HEK293 (cell line): ENCODE measurements around the gene TTC34.

Source experiments
- CTCF ChIA-PET: fragments of 350-600 bp; formaldehyde crosslinking; extraction: SDS; loops from one replicate; lab custom pipeline; 2021; ENCODE audit warnings: antibody characterized with exemption; lab: Yijun Ruan, JAX
- POLR2A ChIA-PET: fragments of 300-600 bp; formaldehyde crosslinking; extraction: SDS; loops from one replicate; lab custom pipeline; 2020; ENCODE audit warnings: antibody characterized with exemption, inconsistent platforms; lab: Yijun Ruan, JAX
- H3K27ac ChIP-seq: fragments of 200-500 bp; sonication (Bioruptor generic); 2 replicates; pipeline ENCODE4 v1.5.1; 2014; ENCODE audit warnings: low read depth, low read length, control low read depth, inconsistent platforms; ENCODE audit errors: extremely low read depth
- H3K36me3 ChIP-seq, 2 experiments: fragments of 200-500 bp in 1 of 2; sonication (Bioruptor generic) in 1 of 2; 1 replicate in 1 of 2; 2 replicates in 1 of 2; pipeline ENCODE4 v1.5.1; 2014 to 2017; ENCODE audit warnings: inconsistent platforms in 2 of 2, low read length in 2 of 2; ENCODE audit not compliant: control insufficient read depth in 2 of 2, insufficient read depth in 1 of 2
- H3K4me1 ChIP-seq: fragments of 200-500 bp; sonication (Bioruptor generic); 2 replicates; pipeline ENCODE4 v1.5.1; 2014; ENCODE audit warnings: mild to moderate bottlenecking, low read length, inconsistent platforms; ENCODE audit not compliant: control insufficient read depth, insufficient read depth
- H3K4me3 ChIP-seq: 2 replicates; pipeline ENCODE4 v1.5.1; 2011; ENCODE audit warnings: low read depth, mild to moderate bottlenecking, control low read depth, low read length, moderate library complexity
- H3K9me3 ChIP-seq: fragments of 200-500 bp; sonication (Bioruptor generic); 2 replicates; pipeline ENCODE4 v1.5.1; 2014; ENCODE audit warnings: low read depth, low read length, inconsistent platforms; ENCODE audit not compliant: control insufficient read depth, insufficient read depth
- BCL11A ChIP-seq: fragments of 450-650 bp; formaldehyde crosslinking; IDR thresholded peaks from 2 replicates; pipeline ENCODE4 v1.5.1; 2016; ENCODE audit warnings: low read depth, missing biosample characterization, missing genetic modification characterization
- CTCF ChIP-seq: fragments of 450-650 bp; formaldehyde crosslinking; IDR thresholded peaks from 2 replicates; pipeline ENCODE4 v1.5.1; 2016; ENCODE audit warnings: missing biosample characterization, missing genetic modification characterization
- ELK4 ChIP-seq: IDR thresholded peaks from 2 replicates; pipeline ENCODE4 v1.6.1; 2011; ENCODE audit warnings: mild to moderate bottlenecking, low read depth, low read length, borderline replicate concordance
- HOXA7 ChIP-seq: sonication (generic); formaldehyde crosslinking; IDR thresholded peaks from 2 replicates; pipeline ENCODE4 v1.8.1; 2022; ENCODE audit warnings: missing genetic modification reagents, borderline replicate concordance
- KLF1 ChIP-seq: fragments of 450-650 bp; formaldehyde crosslinking; IDR thresholded peaks from 2 replicates; pipeline ENCODE4 v1.5.1; 2016; ENCODE audit warnings: missing biosample characterization, missing genetic modification characterization
- KLF16 ChIP-seq: fragments of 450-650 bp; formaldehyde crosslinking; IDR thresholded peaks from 2 replicates; pipeline ENCODE4 v1.5.1; 2017; ENCODE audit warnings: missing biosample characterization, missing genetic modification characterization
- MYNN ChIP-seq: fragments of 450-650 bp; formaldehyde crosslinking; IDR thresholded peaks from 2 replicates; pipeline ENCODE4 v1.5.1; 2016; ENCODE audit warnings: missing biosample characterization, missing genetic modification characterization, borderline replicate concordance
- MZF1 ChIP-seq: fragments of 450-650 bp; formaldehyde crosslinking; IDR thresholded peaks from 2 replicates; pipeline ENCODE4 v1.5.1; 2017; ENCODE audit warnings: missing biosample characterization, missing genetic modification characterization, borderline replicate concordance
- PRDM6 ChIP-seq: fragments of 450-650 bp; formaldehyde crosslinking; IDR thresholded peaks from 2 replicates; pipeline ENCODE4 v1.5.1; 2017; ENCODE audit warnings: missing biosample characterization, missing genetic modification characterization
- SCRT2 ChIP-seq: fragments of 450-650 bp; formaldehyde crosslinking; IDR thresholded peaks from 2 replicates; pipeline ENCODE4 v1.5.1; 2016; ENCODE audit warnings: missing biosample characterization, missing genetic modification characterization
- TRIM28 ChIP-seq: IDR thresholded peaks from 2 replicates; pipeline ENCODE4 v1.6.1; 2011; ENCODE audit warnings: low read length, control low read depth, borderline replicate concordance
- ZNF140 ChIP-seq: fragments of 450-650 bp; formaldehyde crosslinking; IDR thresholded peaks from 2 replicates; pipeline ENCODE4 v1.5.1; 2016; ENCODE audit warnings: missing biosample characterization, missing genetic modification characterization
- ZNF146 ChIP-seq: fragments of 450-650 bp; formaldehyde crosslinking; IDR thresholded peaks from 2 replicates; pipeline ENCODE4 v1.5.1; 2016; ENCODE audit warnings: missing biosample characterization, missing genetic modification characterization
- ZNF202 ChIP-seq: fragments of 450-650 bp; formaldehyde crosslinking; IDR thresholded peaks from 2 replicates; pipeline ENCODE4 v1.5.1; 2016; ENCODE audit warnings: missing biosample characterization, missing genetic modification characterization, borderline replicate concordance
- ZNF223 ChIP-seq: fragments of 450-650 bp; formaldehyde crosslinking; IDR thresholded peaks from 2 replicates; pipeline ENCODE4 v1.5.1; 2016; ENCODE audit warnings: missing biosample characterization, missing genetic modification characterization
- ZNF24 ChIP-seq: fragments of 450-650 bp; formaldehyde crosslinking; IDR thresholded peaks from 2 replicates; pipeline ENCODE4 v1.5.1; 2016; ENCODE audit warnings: missing biosample characterization, missing genetic modification characterization
- ZNF280C ChIP-seq: fragments of 450-650 bp; formaldehyde crosslinking; IDR thresholded peaks from 2 replicates; pipeline ENCODE4 v1.5.1; 2016; ENCODE audit warnings: missing biosample characterization, missing genetic modification characterization
- ZNF335 ChIP-seq: fragments of 450-650 bp; formaldehyde crosslinking; conservative IDR thresholded peaks from 2 replicates; pipeline ENCODE4 v1.5.1; 2016; ENCODE audit warnings: missing biosample characterization, missing genetic modification characterization
- ZNF426 ChIP-seq: fragments of 450-650 bp; formaldehyde crosslinking; IDR thresholded peaks from 2 replicates; pipeline ENCODE4 v1.5.1; 2017; ENCODE audit warnings: missing biosample characterization, missing genetic modification characterization, mild to moderate bottlenecking, inconsistent platforms, moderate library complexity
- ZNF510 ChIP-seq: fragments of 450-650 bp; formaldehyde crosslinking; IDR thresholded peaks from 2 replicates; pipeline ENCODE4 v1.5.1; 2018; ENCODE audit warnings: mild to moderate bottlenecking, missing genetic modification characterization, missing biosample characterization; ENCODE audit not compliant: insufficient replicate concordance
- ZNF529 ChIP-seq: fragments of 450-650 bp; formaldehyde crosslinking; IDR thresholded peaks from 2 replicates; pipeline ENCODE4 v1.5.1; 2017; ENCODE audit warnings: missing genetic modification characterization, missing biosample characterization; ENCODE audit not compliant: insufficient replicate concordance
- ZNF549 ChIP-seq: fragments of 450-650 bp; IDR thresholded peaks from 2 replicates; pipeline ENCODE4 v1.5.1; 2018; ENCODE audit warnings: missing biosample characterization, missing genetic modification characterization, mild to moderate bottlenecking, inconsistent platforms, moderate library complexity
- ZNF560 ChIP-seq: fragments of 450-650 bp; formaldehyde crosslinking; IDR thresholded peaks from 2 replicates; pipeline ENCODE4 v1.5.1; 2017; ENCODE audit warnings: missing biosample characterization, missing genetic modification characterization, borderline replicate concordance
- ZNF600 ChIP-seq: fragments of 450-650 bp; formaldehyde crosslinking; IDR thresholded peaks from 2 replicates; pipeline ENCODE4 v1.5.1; 2016; ENCODE audit warnings: missing biosample characterization, missing genetic modification characterization
- ZNF704 ChIP-seq: fragments of 450-650 bp; formaldehyde crosslinking; IDR thresholded peaks from 2 replicates; pipeline ENCODE4 v1.5.1; 2016; ENCODE audit warnings: missing biosample characterization, missing genetic modification characterization
- ZNF747 ChIP-seq: fragments of 450-650 bp; formaldehyde crosslinking; IDR thresholded peaks from 2 replicates; pipeline ENCODE4 v1.5.1; 2016; ENCODE audit warnings: missing biosample characterization, missing genetic modification characterization
- ZNF830 ChIP-seq: fragments of 450-650 bp; IDR thresholded peaks from 2 replicates; pipeline ENCODE4 v1.5.0; 2018; ENCODE audit warnings: missing biosample characterization, missing genetic modification characterization, low read depth, mild to moderate bottlenecking, moderate library complexity

TTC34 gene

GRCh38 chr1:2826736-2827292, 25.3 kb upstream of the TTC34 start:
- POLR2A ChIA-PET = no interaction called here
- TF ChIP-seq MYNN = no peak
- no peak for TF ChIP-seq MZF1 (tag by site-specific recombination)
- no peak for TF ChIP-seq BCL11A (tag by site-specific recombination)
- TF ChIP-seq KLF16 (tag by site-specific recombination) = no peak
- TF ChIP-seq ELK4 = no peak
- TF ChIP-seq ZNF202 (tag by site-specific recombination) = no peak
- TF ChIP-seq ZNF600 = no peak
- no peak for TF ChIP-seq ZNF549 (tag by site-specific recombination)
- no peak for TF ChIP-seq ZNF529 (tag by site-specific recombination)
- no peak for TF ChIP-seq ZNF426 (tag by site-specific recombination)
- TF ChIP-seq ZNF747 (tag by site-specific recombination) = no peak
- TF ChIP-seq, all 188 proteins: peak for 0
- CTCF ChIA-PET = interaction anchor here (1.3 kb wide), 1 partner anchor 11 kb away, joined by 4 read pairs; no protein-coding TSS in a partner anchor
- no peak overlapping the region for H3K4me3 ChIP-seq
- no peaks in the 10 kb centered on the region for H3K4me1 ChIP-seq
- H3K9me3 ChIP-seq = no peaks in the 10 kb centered on the region
- no peaks in the 10 kb centered on the region for H3K36me3 ChIP-seq
- no peak overlapping the region for H3K27ac ChIP-seq

- ChIA-PET CTCF (interaction anchor here (1.3 kb wide), 1 partner anchor 11 kb away, joined by 4 read pairs; no protein-coding TSS in a partner anchor), POLR2A (no interaction called here)
- H3K9me3 ChIP-seq = no peaks in the 10 kb centered on the region
- no peak for TF ChIP-seq ZNF146
- no peak for TF ChIP-seq SCRT2
- no peak for TF ChIP-seq KLF1 (tag by site-specific recombination)
- TF ChIP-seq ZNF223 (tag by site-specific recombination) = no peak
- no peak for TF ChIP-seq ZNF24
- no peak for TF ChIP-seq HOXA7
- TF ChIP-seq ZNF280C (tag by site-specific recombination) = no peak
- TF ChIP-seq CTCF (tag by site-specific recombination) = no peak
- no peak for TF ChIP-seq ZNF529 (tag by site-specific recombination)
- no peak for TF ChIP-seq ZNF560
- no peak for TF ChIP-seq ZNF830
- no peak for TF ChIP-seq ZNF510
- TF ChIP-seq PRDM6 (tag by site-specific recombination) = no peak
- TF ChIP-seq TRIM28 = no peak
- TF ChIP-seq ZNF335 (tag by site-specific recombination) = no peak
- no peak for TF ChIP-seq ZNF704
- TF ChIP-seq ZNF140 = no peak
- no peaks in the 10 kb centered on the region for H3K4me1 ChIP-seq
- H3K27ac ChIP-seq = no peak overlapping the region
- no peak overlapping the region for H3K4me3 ChIP-seq
- no peaks in the 10 kb centered on the region for H3K36me3 ChIP-seq
Observed at GRCh38 chr1:2826316-2826715, 24.8 kb upstream of the TTC34 start.
